ENCODE measurements around the gene ANKS4B.

Gene ANKS4B

DNA sequence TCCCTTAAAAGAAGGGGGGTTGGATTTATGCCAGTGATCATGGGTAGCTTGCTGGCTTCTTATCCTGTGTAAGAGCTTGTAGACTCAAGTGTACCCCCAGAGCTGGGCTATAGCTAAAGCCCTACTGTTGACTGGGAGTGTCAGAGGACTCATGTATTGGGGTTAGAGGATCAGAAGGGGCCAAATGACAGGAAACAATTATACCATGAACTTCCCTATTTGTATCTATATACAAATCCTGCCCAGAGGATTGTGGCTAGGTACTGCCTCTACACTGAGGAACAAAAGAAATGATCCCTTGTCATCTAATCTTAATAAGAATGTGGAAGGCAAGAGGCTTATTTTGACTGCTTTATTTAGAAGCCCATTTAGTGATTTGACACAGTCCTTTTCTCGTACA is 36.4 kb upstream of the ANKS4B start:
- no peak overlapping the region for H3K4me3 ChIP-seq (replicated peaks; ENCODE audit: low read depth, low read length)
- H3K36me3 ChIP-seq (ENCODE audit: control insufficient read depth, insufficient read depth, low read length) = no peaks in the 10 kb centered on the region
- no peak for DNase-seq (ENCODE audit: extremely low read depth, insufficient read length)
- TF ChIP-seq, protein P1, sequence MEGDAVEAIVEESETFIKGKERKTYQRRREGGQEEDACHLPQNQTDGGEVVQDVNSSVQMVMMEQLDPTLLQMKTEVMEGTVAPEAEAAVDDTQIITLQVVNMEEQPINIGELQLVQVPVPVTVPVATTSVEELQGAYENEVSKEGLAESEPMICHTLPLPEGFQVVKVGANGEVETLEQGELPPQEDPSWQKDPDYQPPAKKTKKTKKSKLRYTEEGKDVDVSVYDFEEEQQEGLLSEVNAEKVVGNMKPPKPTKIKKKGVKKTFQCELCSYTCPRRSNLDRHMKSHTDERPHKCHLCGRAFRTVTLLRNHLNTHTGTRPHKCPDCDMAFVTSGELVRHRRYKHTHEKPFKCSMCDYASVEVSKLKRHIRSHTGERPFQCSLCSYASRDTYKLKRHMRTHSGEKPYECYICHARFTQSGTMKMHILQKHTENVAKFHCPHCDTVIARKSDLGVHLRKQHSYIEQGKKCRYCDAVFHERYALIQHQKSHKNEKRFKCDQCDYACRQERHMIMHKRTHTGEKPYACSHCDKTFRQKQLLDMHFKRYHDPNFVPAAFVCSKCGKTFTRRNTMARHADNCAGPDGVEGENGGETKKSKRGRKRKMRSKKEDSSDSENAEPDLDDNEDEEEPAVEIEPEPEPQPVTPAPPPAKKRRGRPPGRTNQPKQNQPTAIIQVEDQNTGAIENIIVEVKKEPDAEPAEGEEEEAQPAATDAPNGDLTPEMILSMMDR (IDR thresholded peaks at IDR 0.05; ENCODE audit: insufficient read depth, low read length, poor library complexity, severe bottlenecking) = no peak
- H3K27me3 ChIP-seq (replicated peaks; ENCODE audit: control insufficient read depth, insufficient read depth, low read length) = no peaks in the 10 kb centered on the region

DNA sequence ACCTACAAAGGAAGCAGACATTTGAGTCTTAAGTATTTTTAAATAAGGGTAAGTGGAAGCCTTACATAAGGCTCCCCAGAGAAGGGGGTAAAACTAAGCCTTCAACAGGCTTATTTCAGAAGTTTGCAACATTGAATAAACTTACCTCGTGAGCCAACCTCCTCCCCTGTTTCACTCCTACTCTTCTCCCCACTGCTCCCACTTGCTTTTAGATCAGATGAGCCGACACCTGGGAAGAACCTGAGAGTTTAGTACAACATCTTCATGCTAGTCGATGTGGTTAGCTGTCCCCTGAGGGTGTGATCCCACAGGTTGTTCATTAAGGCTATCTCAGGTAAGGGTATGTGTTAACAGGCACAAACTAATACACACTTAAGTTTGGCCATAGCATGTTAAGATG is 35.9 kb upstream of the ANKS4B start:
- Histone ChIP-seq H3K4me3 (replicated peaks; ENCODE audit: low read depth, low read length) (no peak overlapping the region), H3K27me3 (replicated peaks; ENCODE audit: control insufficient read depth, insufficient read depth, low read length) (no peaks in the 10 kb centered on the region), H3K36me3 (ENCODE audit: control insufficient read depth, insufficient read depth, low read length) (no peaks in the 10 kb centered on the region)
- no peak for DNase-seq (ENCODE audit: extremely low read depth, insufficient read length)
- TF ChIP-seq, protein P1 (IDR thresholded peaks at IDR 0.05; ENCODE audit: insufficient read depth, low read length, poor library complexity, severe bottlenecking) = no peak

DNA sequence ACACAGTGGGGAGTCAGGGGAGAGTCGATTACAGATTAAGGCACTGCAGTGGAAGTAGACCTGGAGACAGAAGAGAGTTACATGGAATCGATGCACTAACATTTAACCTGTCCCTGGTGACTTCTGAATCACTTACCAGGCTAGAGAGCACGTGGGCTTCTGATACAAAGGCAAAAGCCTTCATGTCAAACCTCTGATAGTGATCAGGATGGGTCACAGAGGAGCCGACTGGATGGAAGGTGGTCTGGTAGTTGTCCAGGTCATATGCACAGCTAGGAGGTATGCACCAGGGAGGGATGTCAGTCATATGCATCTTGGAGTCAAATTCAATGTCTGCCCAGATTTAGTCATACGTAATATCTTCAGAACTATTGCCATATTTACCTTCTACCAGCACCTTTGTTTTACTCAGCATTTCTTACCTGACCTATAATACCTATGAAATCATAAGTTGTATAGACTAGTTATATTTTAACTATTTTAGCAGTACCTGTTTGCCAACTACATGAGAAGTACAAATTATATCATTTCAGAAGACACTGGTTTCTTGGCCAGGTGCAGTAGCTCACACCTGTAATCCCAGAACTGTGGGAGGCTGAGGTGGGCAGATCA is 33.8 kb upstream of the ANKS4B start:
- no peaks in the 10 kb centered on the region for H3K36me3 ChIP-seq (ENCODE audit: control insufficient read depth, insufficient read depth, low read length)
- H3K4me3 ChIP-seq (replicated peaks; ENCODE audit: low read depth, low read length) = no peak overlapping the region
- TF ChIP-seq, protein P1 (IDR thresholded peaks at IDR 0.05; ENCODE audit: insufficient read depth, low read length, poor library complexity, severe bottlenecking) = no peak
- no peaks in the 10 kb centered on the region; the same call in 1 of the 2 replicates for H3K27me3 ChIP-seq (replicated peaks; ENCODE audit: control insufficient read depth, insufficient read depth, low read length)
- no peak for DNase-seq (ENCODE audit: extremely low read depth, insufficient read length)

DNA sequence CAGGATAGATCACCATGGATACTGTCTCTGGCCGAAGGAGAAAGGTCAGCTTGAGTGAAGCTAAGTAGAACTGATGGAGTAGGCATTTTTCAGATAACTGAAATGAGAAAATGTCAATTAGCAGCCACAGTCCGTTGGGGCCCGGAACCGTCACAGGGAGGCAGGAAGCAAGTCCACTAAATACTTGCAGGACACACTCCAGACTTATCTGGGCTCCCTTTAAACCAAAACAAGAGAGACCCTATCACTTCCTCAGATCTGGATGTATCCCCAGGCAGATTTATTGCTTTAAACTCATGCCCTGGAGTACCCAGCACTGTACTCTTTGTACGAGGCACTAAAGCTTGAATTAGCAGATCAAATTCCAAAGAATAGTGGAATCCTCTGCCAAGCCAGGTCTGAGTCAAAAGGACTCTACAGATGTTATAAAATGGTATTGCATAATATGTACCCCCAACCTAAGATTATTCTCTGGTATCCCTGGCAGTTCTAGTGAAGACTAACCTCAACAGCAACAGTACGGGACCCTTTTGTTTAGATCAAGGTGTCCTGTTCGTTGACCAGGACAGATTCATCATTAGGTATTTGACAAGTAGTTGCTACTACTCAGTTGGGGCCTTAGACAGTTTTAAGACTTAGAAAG is 30.2 kb upstream of the ANKS4B start:
- no peaks in the 10 kb centered on the region for H3K36me3 ChIP-seq (ENCODE audit: control insufficient read depth, insufficient read depth, low read length)
- TF ChIP-seq, protein P1 (IDR thresholded peaks at IDR 0.05; ENCODE audit: insufficient read depth, low read length, poor library complexity, severe bottlenecking) = no peak
- no peak overlapping the region for H3K4me3 ChIP-seq (replicated peaks; ENCODE audit: low read depth, low read length)
- no peaks in the 10 kb centered on the region; the same call in 1 of the 2 replicates for H3K27me3 ChIP-seq (replicated peaks; ENCODE audit: control insufficient read depth, insufficient read depth, low read length)
- DNase-seq (ENCODE audit: extremely low read depth, insufficient read length) = no peak

DNA sequence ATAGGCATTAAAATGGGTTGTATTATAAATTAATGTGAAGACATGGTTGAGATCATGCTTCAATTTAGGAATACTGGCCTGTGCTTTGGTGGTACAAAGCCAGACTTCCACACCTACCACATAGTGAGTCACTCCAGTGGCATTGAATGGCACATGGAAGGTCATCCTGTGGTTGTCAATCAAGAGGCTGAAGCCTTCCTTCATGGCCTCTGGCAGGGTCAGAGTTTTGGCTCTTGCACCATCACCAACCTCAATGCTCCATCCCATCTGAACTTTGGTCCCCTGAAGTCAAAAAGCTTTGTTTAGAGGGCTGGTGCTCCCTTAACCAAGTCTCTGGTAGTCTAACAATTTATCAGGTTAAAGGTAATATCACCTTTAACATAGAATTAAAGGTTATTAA is 28.2 kb upstream of the ANKS4B start:
- no peaks in the 10 kb centered on the region for H3K36me3 ChIP-seq (ENCODE audit: control insufficient read depth, insufficient read depth, low read length)
- H3K27me3 ChIP-seq (replicated peaks; ENCODE audit: control insufficient read depth, insufficient read depth, low read length) = no peaks in the 10 kb centered on the region; the same call in 1 of the 2 replicates
- DNase-seq (ENCODE audit: extremely low read depth, insufficient read length) = no peak
- TF ChIP-seq, protein P1 (IDR thresholded peaks at IDR 0.05; ENCODE audit: insufficient read depth, low read length, poor library complexity, severe bottlenecking) = no peak
- no peak overlapping the region for H3K4me3 ChIP-seq (replicated peaks; ENCODE audit: low read depth, low read length)

Data from GM06990 (cell line).